ENCODE data around the gene NXPE3.

NXPE3 gene

DNA sequence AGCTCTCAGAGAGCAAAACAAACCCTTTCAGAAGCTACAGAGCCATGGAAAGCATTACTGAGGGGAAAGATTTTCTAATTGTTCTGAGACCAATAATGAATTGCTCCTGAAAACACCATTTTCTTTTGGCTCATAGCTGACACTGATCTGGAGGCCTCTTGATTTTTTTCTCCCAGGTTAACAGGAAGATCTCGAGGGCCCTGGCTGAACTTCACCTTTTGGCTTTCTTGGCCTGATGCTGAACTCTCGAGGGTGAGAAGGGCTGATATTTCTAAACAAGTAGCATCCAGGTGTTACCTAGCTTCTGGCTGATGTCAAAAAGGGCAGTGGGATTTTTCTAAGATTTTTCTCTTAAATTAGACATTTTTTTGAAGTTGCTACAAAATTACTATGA, 50.4 kb downstream of the NXPE3 start:
- DNase-seq = no peak

DNA sequence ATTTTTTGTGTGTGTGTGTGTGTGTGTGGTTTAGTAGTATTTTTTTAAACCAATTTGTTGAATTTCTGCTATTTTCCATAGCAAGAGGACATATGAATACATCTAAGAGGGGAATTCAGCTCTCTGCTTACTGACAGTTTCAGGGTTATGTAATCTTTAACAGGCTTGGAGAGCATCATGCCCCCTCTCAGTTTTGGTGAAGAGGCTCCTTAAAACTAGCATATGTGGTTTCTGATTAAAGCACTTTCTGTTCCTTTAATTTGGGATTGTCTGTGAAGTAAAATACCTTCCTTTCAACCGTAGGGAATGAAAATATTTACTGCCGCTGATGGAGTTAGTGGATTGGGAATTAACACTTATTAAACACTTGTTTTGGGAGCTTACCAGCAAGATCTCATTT, 50.9 kb downstream of the NXPE3 start:
- DNase-seq = no peak

DNA sequence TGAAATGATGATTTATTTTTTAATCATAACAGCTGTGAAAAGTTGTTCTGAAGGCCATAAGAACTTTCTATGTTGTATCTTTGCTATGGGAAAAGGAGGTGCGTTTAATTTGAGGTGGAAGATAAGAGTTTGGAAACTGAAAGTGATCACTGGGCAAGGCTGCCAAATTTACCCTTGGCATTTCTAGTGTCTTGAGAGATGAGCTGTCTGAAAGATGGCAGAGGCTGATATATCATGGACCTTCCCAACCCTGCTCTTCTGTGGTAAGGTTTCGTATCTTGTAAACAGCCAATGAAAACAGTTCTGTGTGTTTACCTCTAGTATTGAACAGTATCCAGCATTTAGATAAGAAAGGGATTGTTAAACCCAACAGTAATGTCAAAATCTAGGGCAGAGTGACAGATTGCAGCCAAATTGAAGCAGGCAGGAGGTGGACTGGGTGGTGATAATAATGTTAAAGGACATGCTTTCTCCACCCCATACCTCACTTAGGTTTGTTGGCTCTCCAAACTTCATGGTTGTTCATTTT, 54.5 kb downstream of the NXPE3 start:
- DNase-seq = no peak

DNA sequence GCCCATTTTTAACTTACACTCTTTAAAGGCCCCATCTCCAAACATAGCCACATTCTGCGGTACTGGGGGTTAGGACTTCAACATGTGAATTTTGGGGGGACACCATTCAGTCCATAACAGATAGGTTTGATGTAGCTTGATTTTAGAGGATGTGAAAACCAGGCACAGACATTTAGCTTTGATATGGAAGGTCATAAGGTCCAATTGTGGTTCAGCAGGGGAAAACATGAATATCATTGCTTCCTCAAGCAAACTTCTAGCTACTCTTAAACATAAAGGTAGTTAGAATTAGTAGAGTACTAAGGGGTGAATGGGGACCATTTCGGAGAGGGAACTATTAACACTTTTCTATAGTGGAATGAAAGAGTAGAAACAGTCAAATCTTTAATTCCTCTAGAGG, 56.7 kb downstream of the NXPE3 start:
- no peak for DNase-seq

DNA sequence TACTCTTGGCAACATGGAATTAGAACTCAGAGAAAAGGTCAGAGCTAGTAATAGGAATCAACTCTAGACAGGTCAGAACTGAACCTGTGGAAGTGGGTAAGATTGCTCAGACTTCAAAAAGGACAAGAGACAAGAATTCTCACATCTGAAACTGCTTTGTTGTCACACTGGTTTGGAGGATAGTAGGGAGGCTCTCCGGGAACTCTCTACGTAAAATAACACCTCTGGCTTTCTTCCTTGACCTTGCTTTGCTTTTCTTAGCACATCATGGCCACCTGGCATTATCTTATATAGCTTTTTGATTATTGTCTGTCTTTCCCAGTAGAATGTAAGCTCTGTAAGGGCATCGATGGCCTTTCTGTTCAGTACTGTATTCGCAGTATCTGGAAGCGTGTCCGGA, 57.1 kb downstream of the NXPE3 start:
- DNase-seq = no peak

DNA sequence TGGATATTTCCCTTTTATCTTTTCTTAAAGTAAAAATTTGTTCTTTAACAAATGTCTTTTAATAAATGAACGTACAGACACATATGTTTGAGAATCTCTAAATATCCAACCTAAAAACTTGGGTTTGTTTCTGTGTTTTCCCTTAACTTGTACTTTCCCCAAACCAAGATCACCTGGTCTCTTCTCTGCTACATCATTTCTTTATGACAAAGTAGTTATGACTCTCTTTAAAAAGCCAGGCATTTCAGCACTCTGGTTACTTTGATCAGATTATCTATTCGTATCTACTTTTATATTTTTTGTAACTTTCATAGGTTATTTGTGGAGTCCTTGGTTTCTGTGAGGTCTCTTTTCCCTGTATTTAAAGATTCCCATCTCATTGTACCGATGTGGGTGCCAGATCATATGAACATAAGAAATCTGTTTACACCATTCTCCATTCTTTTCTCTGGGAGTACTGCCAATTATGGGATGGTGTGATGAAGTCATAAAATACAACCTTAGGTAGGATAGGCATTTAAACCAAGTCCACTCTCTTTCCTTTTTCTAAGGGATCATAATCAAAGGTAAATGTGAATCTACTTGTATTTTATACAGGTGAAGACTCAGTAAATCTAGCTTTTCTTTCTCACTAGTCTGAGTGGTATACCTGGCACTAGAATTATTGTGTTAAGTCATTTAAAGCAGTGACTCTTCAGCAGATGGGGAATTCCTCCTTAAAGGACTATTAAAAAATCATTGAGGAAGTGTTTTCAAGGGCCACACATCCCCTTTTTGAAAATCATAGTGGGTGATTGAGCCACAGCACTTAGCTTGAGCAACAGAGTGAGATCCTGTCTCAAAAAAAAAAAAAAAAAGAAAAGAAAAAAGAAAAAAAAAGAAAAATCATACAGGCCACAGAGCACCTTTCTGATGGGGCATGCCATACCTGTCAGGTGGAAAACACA, 57.9 kb downstream of the NXPE3 start:
- DNase-seq = no peak

DNA sequence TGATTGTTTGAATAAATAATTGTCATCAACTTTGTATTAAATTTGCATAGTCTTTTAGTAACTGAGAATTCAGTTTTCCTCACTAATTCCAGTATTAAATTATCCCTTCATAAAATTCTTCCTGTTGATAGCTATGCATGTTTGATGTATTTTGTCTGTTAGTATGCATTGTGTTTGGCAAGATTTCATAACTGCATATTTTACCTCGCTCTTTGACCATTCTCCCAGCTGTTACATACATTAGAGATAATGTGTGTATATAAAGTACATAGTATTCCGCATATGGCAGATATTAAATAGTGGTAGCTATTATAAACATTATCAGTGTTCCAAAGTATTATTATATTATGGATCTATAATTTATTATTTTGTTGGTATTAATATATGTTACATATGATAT, 59.7 kb downstream of the NXPE3 start:
- DNase-seq = no peak

DNA sequence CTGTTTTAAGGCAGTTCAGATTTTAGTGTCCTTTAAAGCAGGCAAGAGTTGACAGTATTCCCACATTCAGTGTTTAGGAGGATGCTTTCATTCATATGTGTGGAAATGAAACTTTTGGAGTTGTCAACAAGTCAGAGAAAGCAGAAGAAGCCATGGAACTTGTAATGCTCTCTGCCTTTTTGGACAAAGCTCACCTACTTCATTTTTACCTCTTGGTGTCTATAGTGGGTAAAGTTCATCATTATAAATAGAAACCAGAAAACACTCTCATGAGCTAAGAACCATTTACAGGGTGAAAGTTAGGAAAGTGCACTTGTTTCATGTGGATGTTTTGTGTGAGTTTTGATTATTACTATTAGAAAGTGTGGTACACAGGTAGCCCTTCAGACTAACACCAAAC, 61.1 kb downstream of the NXPE3 start:
- DNase-seq = no peak

DNA sequence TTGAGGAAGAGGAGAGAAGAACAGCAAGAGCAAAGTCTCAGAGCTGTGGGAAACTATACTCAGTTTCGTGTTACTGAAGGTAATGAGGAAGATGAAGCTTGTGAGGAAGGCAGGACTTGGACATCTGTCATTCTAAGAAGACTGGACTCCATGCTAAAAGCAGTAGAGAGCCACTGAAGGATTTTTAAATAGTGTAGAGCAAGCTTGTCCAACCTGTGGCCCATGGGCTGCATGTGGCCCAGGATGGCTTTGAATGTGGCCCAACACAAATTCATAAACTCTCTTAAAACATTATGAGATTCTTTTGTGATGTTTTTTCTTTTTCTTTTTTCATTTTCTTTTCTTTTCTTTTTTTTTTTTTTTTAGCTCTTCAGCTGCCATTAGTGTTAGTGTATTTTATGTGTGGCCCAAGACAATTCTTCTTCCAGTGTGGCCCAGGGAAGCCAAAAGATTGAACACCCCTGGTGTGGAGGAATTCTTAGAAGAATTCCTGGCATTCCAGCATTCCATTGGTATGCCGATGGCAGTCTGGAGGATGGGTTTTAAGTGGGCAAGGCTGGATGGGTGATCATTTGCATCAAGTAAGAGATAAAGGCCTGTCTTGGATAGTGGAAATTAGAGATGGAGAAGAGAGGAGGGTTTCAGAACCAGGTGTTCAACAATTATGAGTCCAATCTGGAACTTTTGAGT, 63.4 kb downstream of the NXPE3 start:
- DNase-seq = no peak

DNA sequence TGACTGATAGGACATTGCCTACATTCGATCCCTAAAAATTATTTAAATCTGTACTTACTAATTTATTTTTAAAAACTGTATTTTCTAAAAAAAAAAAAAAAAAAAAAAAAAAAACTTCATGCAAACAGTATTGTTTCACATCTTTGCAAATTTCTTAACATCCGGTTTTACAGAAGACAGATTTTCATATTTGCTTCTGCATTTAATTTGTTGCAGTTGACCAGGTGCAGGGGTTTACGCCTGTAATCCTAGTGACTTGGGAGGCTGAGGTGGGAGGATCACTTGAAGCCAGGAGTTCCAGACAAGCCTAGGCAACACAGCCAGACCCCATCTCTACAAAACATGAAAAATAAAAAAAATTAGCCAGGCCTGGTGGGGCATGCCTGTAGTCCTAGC, 63.9 kb downstream of the NXPE3 start:
- no peak for DNase-seq

DNA sequence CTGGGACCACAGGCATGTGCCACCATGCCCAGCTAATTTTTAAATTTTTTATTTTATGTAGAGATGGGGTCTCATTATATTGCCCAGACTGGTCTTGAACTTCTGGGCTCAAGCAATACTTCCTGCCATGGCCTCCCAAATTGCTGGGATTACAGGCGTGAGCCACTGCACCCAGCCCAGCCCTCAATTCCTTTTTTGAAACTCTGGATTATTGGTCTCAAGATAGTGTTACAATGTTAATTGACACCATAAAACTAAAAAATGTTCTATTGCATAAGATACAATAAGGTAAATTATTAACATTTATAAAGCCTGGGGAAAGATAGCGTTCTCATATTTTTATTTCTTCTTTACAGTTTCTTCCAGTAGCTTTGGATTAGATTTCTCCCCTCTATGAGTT, 66.4 kb downstream of the NXPE3 start:
- DNase-seq = no peak

DNA sequence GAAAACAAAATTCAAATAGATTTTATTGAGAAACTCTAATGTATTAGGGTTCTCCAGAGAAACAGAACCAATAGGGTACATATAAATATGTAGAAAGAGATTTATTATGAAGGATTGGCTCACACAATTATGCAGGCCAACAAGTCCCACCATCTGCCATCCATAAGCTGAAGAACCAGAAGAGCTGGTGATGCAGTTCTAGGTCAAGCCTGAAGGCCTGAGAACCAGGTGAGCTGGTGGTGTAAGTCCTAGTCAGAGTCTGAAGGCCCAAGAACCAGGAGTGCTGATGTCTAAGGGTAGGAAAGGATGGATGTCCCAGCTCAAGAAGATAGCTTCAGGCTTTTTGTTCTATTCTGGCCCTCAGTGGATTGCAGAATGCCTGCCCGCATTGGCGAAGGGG, 67.7 kb downstream of the NXPE3 start:
- DNase-seq = no peak

DNA sequence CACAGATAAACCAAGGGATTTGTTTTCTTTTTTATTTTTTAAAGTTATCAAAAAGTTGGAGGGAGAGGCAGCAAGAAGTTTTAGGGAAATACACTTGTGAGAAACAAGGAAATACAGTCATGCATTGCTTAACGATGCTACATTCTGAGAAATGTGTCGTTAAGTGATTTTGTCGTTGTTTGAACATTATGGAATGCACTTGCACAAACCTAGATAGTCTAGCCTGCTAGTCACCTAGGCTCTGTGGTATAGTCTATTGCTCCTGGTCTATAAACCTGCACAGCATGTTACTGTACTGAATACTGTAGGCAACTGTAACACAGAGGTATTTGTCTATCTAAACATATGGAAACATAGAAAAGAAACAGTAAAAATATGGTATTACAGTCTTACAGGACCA, 68.3 kb downstream of the NXPE3 start:
- no peak for DNase-seq

DNA sequence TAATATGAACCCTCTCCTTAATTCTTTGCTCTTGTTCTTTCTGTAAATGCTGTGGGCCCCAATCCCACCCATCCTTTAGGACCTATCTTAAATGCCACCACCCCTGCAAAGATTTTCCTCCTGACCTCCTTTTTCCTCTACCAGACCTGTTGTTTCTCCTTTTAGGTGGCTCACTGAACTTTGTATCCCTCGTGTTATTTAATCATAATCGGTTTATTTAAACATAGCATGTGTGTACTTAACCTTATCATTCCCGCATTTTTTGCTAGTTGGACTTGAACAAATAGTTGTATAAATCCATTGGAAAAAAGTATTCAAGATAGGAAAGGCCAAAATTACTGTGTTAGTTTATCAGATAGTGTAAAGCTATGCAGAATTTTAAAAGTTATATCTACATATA, 69.3 kb downstream of the NXPE3 start:
- DNase-seq = no peak

DNA sequence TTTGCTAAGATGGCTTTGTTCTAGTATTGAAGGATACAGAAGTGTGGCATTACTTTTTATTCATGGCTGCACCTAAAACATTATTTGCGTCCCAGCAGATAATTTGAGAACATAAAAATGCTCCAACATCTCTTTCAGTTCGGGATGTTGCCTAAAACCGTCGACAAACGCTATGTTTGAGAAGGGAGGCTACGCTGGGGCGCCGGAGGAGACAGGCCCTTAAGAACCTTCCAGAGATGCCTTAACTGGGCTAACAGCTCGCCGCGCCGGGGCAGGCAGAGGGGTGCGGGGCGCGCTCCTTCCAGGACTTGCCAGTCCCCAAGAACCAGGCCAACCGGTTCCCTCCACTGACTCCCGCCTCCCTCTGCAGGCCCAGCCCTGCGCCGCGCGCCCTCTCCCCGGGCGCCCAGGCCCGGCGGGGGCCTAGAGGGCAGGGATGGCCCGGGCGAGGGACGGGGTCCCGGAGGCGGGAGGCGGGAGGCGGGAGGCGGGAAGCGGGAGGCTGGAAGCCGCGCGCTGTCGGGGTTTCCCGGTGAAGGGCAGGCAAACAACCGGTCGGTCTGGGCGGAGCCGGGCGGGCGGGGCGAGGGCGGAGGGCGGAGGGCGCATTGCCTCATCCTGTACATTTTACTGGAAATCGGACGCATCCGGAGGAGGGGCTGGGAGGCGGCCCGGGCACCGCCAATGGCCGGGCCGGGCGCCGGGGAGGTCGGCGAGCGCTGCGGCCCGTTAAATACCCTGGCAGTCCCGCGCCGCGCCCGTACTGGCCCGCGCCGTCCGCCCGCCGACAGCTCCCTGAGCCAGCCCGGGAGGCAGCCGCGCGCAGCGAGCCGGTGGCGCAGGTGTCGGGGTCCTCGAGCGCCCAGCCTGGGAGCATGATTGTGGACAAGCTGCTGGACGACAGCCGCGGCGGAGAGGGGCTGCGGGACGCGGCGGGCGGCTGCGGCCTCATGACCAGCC, 70.0 kb downstream of the NXPE3 start, which contains the start of gene NFKBIZ:
TSS of gene NFKBIZ (plus strand) at position 761 of the 960 bp plus-strand sequence. CDS start at position 876, 115 bp downstream.
- peak; percentile 86 for DNase-seq

DNA sequence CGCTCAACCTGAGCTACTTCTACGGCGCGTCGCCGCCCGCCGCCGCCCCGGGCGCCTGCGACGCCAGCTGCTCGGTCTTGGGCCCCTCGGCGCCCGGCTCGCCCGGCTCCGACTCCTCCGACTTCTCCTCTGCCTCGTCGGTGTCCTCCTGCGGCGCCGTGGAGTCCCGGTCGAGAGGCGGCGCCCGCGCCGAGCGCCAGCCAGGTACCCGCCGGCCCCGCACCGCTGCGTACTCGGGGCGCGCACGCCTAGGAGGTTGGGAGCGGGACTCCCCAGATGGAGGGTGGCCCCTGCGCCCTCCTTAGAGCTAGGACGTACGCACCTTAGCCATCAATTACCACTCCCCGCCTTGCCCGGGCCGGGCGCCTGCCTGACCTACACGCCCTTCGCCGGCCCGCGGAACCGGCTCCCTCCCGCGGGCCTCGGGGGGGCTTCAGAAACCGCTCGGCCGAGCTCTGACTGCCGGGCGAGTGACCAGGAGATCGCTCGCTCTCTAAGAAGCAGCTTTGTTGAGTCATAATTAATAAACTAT, 70.8 kb downstream of the NXPE3 start:
- no peak for DNase-seq

DNA sequence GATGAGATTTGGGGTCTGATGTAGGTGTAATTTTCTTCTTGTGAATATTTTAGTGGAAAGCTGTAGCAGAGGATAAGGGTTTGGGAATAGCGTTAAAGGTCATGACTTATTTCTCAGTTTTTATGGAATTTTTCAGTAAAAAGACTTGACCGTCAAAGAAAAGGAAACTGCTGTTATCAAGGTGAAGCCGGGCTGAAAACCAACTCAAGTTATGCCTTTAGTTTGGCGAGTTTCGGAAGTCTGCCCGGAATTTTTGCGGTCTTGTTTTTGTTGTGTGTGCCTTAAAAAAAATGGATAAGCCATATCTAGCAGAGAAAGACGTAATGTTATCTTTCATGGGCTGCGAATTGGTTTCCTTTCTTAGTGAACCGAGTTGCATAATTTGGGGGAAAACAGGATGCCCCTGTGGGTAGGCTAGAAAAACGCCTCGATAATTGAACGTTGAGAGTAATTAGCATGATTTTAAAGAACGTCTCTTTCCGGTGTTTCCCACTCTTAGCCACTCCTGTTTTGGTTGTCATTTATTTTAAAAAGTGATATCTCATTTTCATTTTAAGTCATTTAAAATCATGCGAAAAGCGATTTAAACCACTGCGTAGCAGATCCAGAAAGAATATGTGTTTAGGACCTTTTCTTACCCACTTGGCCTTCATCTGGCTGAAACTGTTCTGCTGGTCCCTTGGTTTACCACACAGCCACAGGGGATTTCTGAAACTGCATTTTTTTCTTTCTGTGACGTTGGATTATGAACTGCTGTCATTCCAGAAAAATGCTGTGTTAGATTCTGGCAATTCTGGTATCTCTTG, 71.4 kb downstream of the NXPE3 start:
- no peak for DNase-seq

DNA sequence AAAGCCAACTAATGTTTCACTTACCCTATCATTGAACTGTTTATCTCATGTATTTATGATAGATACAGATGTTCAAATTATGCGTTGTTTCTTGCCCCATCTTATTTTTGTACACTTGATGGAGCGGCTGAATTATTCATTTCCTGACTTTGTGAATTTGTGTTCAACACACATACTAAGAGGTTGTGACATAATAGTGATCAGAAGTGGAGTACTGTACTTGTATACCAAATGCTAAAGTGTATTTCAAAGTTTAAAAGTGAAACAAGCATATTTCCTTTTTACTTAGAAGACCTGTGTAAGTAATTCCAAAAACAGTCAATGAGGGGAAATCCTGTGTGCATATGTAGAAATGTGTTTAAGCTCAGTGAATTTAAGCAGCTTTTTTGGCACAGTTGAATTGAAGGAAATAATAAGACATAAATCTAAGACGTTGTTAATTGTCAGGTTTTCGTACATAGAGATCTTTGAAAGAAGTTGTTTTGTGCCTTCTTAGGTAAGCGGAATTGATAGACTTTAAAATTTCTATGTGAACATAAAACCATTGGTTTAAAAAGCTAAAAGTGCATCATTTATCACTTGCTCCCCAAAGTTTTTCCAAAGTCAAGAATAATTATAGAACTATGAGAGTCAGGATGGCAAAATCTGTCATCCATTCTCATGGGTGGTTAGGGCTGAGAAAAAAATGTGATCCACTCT, 72.2 kb downstream of the NXPE3 start:
- no peak for DNase-seq

DNA sequence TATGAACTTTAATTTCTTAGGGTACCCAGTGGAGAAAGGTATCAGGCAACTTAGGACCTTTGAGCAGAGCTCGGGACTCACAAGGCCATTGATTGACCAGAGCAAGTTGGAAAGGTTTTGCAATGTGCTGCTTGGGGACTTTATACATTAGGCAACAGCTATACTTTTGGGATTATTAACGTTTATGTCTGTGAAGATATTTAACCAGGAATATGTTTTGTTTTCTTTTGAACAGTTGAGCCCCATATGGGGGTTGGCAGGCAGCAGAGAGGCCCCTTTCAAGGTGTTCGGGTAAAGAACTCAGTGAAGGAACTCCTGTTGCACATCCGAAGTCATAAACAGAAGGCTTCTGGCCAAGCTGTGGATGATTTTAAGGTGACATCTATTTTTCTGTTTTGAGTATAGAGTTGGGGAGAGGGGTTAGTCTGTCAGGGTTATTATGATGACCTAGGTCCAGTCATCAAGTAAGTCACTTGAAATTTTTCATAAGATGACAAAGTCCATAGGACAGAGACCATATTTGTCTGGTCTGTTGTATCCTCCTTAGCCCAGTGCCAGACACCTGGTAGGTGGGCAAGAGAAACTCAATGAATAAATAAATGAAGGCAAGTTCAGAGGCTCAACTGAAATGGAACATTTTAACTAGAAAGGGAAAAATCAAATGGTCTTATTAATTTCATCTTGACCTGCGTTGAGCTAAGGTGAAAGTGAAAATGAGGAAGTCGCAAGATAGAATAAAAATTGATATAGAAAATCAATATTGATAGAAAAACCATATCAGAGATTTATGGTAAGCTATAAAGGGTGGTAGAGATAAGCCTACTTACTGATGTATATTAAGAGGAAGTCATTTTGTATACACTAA, 73.1 kb downstream of the NXPE3 start:
- DNase-seq = no peak
